Hematopoietic multipotent progenitor cell treated with erythropoietin and hydrocortisone succinate and interleukin-3 and kit ligand, for 8 days (in vitro differentiated cells): ENCODE data around the gene ZNF784.

Experiments used
- DNase-seq: peaks from one replicate; pipeline ENCODE4 v3.0.0-alpha.2; 2015

Gene ZNF784

GRCh38 chr19:55617426-55617825 is 6.9 kb downstream of the ZNF784 start:
- no peak for DNase-seq

GRCh38 chr19:55616395-55616875 is 7.9 kb downstream of the ZNF784 start:
- no peak for DNase-seq

GRCh38 chr19:55615543-55616394 is 8.6 kb downstream of the ZNF784 start:
- DNase-seq, result no peak

- no peak for DNase-seq
Measured at GRCh38 chr19:55614711-55615542, 9.4 kb downstream of the ZNF784 start.

GRCh38 chr19:55613930-55614710 is 10.2 kb downstream of the ZNF784 start:
- DNase-seq, result no peak

GRCh38 chr19:55613396-55613795 is 11.0 kb downstream of the ZNF784 start:
- no peak for DNase-seq

GRCh38 chr19:55611983-55612645 is 12.3 kb downstream of the ZNF784 start:
- DNase-seq, result no peak

GRCh38 chr19:55611300-55611982 is 12.9 kb downstream of the ZNF784 start:
- no peak for DNase-seq

GRCh38 chr19:55609326-55609725 is 15.0 kb downstream of the ZNF784 start:
- DNase-seq, result no peak

GRCh38 chr19:55606817-55607216 is 17.5 kb downstream of the ZNF784 start:
- no peak for DNase-seq

GRCh38 chr19:55606471-55606787 is 17.9 kb downstream of the ZNF784 start:
- no peak for DNase-seq

GRCh38 chr19:55605637-55606470 is 18.5 kb downstream of the ZNF784 start, which contains the start of gene ZNF865:
ZNF865 (plus strand) TSS chr19:55605647; CDS start chr19:55613619, 7,972 bp downstream.
- peak; percentile 86 for DNase-seq

GRCh38 chr19:55605207-55605636 is 19.1 kb downstream of the ZNF784 start:
- peak; percentile 96 for DNase-seq

- peak; percentile 45 for DNase-seq
Measured at GRCh38 chr19:55603581-55604292, 20.6 kb downstream of the ZNF784 start.

GRCh38 chr19:55603115-55603514 is 21.3 kb downstream of the ZNF784 start:
- no peak for DNase-seq

- no peak for DNase-seq
Measured at GRCh38 chr19:55602104-55603001, 22.0 kb downstream of the ZNF784 start.

- DNase-seq, result peak; percentile 34
Measured at GRCh38 chr19:55601084-55601483, 23.3 kb downstream of the ZNF784 start.

GRCh38 chr19:55600662-55601028 is 23.7 kb downstream of the ZNF784 start:
- no peak for DNase-seq
